Subcutaneous abdominal adipose tissue (tissue), 5 donors: ENCODE measurements around the gene ABCA4.
A peak's percentile ranks its signal among the peaks of the same experiment; 100 is the strongest.

Source experiments
- H3K27ac ChIP-seq: one replicate; pipeline ENCODE4 v1.7.0; 2013; ENCODE audit warnings: low read depth, mild to moderate bottlenecking, inconsistent platforms, low read length, moderate library complexity
- H3K27me3 ChIP-seq, 5 donors: one replicate each; pipeline ENCODE4 v1.7.0; 2013; ENCODE audit warnings: low read length in 5 of 5, inconsistent platforms in 1 of 5; ENCODE audit not compliant: control insufficient read depth in 5 of 5, insufficient read depth in 4 of 5
- H3K36me3 ChIP-seq, 5 donors: one replicate each; pipeline ENCODE4 v1.7.0; 2013; ENCODE audit warnings: low read length in 5 of 5; ENCODE audit not compliant: control insufficient read depth in 5 of 5, insufficient read depth in 5 of 5
- H3K4me1 ChIP-seq, 5 donors: one replicate each; pipeline ENCODE4 v1.7.0; 2013; ENCODE audit warnings: low read length in 5 of 5, mild to moderate bottlenecking in 3 of 5, moderate library complexity in 1 of 5; ENCODE audit not compliant: control insufficient read depth in 5 of 5, insufficient read depth in 5 of 5
- H3K4me3 ChIP-seq, 5 donors: one replicate each; pipeline ENCODE4 v1.7.0; 2013; ENCODE audit warnings: low read length in 5 of 5, low read depth in 1 of 5
- H3K9ac ChIP-seq, 5 donors: one replicate each; pipeline ENCODE4 v1.7.0; 2013; ENCODE audit warnings: low read length in 5 of 5, mild to moderate bottlenecking in 4 of 5, moderate library complexity in 3 of 5
- H3K9me3 ChIP-seq, 5 donors: one replicate each; pipeline ENCODE4 v1.7.0; 2013; ENCODE audit warnings: low read length in 5 of 5; ENCODE audit not compliant: control insufficient read depth in 5 of 5
- donor health status: healthy.
- donor health status: healthy.
- donor health status: healthy.
- donor health status: healthy.
- donor health status: healthy.

The ABCA4 gene

DNA sequence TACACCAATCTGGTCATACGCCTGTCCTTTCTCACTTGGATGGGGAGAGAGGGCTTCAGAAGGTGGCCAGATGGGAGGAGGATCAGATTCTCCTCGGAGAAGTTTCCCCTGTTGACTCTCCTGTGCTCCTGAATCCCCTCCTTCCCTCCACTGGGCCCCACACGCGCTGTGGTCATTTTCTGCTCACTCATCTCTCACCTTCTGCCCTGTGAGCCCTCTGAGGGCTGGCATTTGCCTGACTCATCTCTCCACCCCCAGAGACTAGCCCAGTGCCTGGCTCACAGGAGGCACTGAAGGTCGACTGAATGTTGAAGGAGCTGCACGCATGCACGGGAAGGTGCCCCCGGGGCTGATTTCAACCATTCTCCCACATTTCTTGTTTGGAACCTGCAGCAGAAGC is 14.2 kb downstream of the ABCA4 start:
- Histone ChIP-seq H3K4me1 (peaks cover 2 to 55% (median 31%) of the 10 kb centered on the region in 5 donors), H3K9ac (no peak overlapping the region), H3K27me3 (peaks cover 0 to 3% (median 0%) of the 10 kb centered on the region in 5 donors), H3K27ac (no peak overlapping the region), H3K36me3 (no peaks in the 10 kb centered on the region), H3K9me3 (no peaks in the 10 kb centered on the region), H3K4me3 (no peak overlapping the region)

DNA sequence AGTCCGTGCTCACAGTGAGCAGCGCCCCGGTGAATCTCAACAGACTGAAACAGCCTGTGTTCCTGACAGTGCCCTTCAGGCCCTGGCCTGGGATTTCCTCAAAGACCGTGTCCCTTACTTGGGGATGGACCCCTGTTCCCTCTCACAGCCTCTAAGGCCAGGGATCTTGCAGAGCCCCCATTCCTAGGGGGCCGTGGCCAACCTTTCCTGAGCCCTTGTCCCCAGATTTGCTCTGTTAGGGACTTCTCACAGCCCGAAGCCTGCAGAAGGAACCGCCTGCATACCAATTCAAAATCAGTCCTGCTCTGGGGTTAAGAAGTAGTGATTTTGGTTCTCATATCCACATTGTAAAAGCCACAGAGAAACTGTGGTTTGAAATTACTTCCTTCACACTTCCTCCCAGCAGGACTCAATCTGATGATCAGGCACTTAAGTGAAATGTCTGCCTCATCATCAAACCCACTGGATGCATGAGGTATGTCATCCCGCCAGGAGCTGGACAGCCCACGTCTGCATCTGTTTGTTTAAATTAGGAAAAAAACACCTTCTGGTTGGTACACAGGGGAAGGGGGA is 14.9 kb downstream of the ABCA4 start:
- Histone ChIP-seq H3K4me1 (peaks cover 2 to 55% (median 31%) of the 10 kb centered on the region in 5 donors), H3K9me3 (no peaks in the 10 kb centered on the region), H3K27ac (no peak overlapping the region), H3K36me3 (no peaks in the 10 kb centered on the region), H3K27me3 (peaks cover 0 to 3% (median 0%) of the 10 kb centered on the region in 5 donors), H3K9ac (no peak overlapping the region), H3K4me3 (no peak overlapping the region)

GRCh38 chr1:94105581-94105952 is 15.4 kb downstream of the ABCA4 start:
- Histone ChIP-seq H3K36me3 (no peaks in the 10 kb centered on the region), H3K27me3 (peaks cover 0 to 3% (median 0%) of the 10 kb centered on the region in 5 donors), H3K4me1 (peaks cover 2 to 55% (median 31%) of the 10 kb centered on the region in 5 donors), H3K4me3 (no peak overlapping the region), H3K9ac (no peak overlapping the region), H3K27ac (no peak overlapping the region), H3K9me3 (no peaks in the 10 kb centered on the region)

DNA sequence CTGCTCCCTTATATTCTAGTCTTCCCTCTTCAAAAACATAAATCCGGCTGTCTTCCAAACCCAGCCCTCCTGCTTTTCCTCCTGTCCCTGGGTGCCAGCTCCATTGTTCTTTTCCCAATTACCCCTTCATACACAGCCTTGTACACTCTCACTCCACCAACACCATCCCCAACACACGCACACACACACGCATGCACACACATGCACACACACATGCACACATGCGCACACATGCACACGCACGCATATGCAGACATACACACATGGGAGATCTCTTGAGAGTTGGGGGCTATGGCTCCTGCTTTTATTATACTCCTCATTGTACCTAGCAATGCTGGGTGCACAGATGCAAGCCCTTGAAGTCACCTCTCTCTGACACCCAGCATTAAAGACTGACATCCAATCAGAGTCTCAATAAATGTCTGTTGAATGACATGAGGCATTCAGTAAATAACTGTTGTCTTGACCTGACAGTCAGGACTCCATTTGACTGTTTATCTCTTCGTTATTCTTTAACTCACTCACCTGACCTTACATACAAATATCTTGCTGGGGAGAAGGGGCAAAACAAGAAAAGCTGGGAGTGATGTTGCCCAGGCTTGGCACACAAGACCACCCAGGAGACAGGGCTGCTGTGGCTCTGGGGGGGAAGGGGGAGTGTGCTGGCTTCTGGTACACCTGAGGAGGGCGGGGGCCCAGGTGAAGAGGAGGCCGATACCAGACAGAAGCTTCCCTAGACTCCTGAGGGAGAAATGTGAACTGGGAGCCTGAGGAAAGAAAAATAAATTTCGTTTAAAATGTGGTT is 16.0 kb downstream of the ABCA4 start:
- no peak overlapping the region for H3K27ac ChIP-seq
- H3K4me1 ChIP-seq = peaks cover 2 to 50% (median 31%) of the 10 kb centered on the region in 5 donors
- H3K4me3 ChIP-seq = no peak overlapping the region
- H3K9me3 ChIP-seq = no peaks in the 10 kb centered on the region
- no peak overlapping the region for H3K9ac ChIP-seq
- peaks cover 0 to 3% (median 0%) of the 10 kb centered on the region in 5 donors for H3K27me3 ChIP-seq
- no peaks in the 10 kb centered on the region for H3K36me3 ChIP-seq

DNA sequence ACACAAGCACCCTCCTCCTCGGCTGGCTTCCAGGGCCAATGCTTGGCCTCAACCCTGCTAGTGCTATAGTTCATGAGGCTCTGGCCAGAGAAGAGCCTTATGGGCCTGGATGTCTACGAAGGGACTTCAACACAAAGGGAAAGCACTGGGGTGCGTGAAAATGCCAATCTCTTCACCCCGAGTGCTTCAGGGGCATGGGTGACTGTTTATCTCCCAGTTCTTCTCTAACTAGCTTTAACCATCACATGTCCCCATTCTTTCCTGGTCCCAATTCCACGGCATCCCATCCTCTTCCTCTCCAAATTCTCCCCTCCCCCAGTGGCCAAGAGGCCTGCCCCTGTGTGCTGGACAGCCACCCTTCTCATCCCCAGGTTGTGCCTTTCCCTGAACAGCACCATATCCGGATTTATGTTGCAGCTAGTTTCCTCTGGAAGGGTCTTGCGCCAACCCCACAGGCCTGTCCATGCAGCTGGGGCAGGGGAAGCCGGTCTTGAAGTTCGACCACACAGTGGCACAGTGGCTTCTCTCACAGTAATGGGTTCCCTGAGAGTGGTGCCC is 16.7 kb downstream of the ABCA4 start:
- peak overlapping the region in 2 of 5 donors; percentile 3 to 8 for H3K4me3 ChIP-seq
- H3K9me3 ChIP-seq = no peaks in the 10 kb centered on the region
- H3K27me3 ChIP-seq = peaks cover 0 to 3% (median 0%) of the 10 kb centered on the region in 5 donors
- no peak overlapping the region for H3K27ac ChIP-seq
- H3K4me1 ChIP-seq = peaks cover 2 to 42% (median 24%) of the 10 kb centered on the region in 5 donors
- H3K36me3 ChIP-seq = no peaks in the 10 kb centered on the region
- H3K9ac ChIP-seq = no peak overlapping the region

GRCh38 chr1:94103608-94104007 is 17.3 kb downstream of the ABCA4 start:
- no peak overlapping the region for H3K9ac ChIP-seq
- H3K4me3 ChIP-seq = peak overlapping the region in 1 of 5 donors; percentile 3
- H3K27ac ChIP-seq = no peak overlapping the region
- H3K36me3 ChIP-seq = no peaks in the 10 kb centered on the region
- peaks cover 0 to 3% (median 0%) of the 10 kb centered on the region in 5 donors for H3K27me3 ChIP-seq
- H3K4me1 ChIP-seq = peaks cover 2 to 39% (median 24%) of the 10 kb centered on the region in 5 donors
- no peaks in the 10 kb centered on the region for H3K9me3 ChIP-seq

DNA sequence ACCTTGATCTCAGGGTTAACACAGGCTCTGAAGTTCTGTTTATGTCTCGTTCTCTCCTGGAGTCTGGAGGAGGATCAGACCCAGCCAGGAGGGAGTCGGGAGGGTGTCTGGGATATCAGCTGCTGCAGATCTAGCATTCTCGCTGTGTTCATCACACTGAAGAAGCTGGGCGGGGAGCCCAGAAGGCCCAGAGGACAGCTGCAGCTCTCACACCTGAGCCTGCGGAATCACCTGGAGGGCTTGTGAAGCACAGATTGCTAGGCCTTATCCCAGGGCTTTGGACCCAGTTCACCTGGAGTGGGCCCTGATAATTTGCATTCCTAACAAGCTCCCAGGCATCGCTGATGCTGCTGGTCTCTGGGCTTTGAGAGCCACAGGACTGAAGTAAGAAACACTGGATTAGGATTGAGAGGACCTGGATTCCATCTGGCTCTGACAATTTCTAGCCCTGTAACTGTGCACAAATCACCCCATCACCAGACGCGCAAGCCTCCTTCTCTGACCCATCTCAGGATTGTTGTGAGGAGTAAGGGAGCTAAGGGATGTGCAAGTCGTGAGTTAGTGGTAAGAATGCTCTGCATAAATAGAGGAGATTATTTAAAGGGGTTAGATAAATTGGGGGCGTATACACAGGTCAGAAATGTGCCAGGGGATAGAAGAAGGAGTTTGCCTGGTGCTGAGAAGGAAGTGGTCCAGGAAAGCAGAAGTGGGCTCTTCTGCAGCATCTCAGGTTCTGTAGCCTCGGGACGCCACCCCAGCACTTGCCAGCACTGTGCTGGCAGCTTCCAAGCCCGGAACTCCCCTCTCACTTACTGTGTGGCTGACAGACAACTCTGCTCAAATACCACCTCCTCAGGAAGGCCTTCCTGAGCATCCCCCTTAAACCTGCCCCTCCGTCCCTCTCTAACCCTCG is 19.1 kb downstream of the ABCA4 start:
- H3K9ac ChIP-seq = no peak overlapping the region
- no peak overlapping the region for H3K4me3 ChIP-seq
- H3K27me3 ChIP-seq = peaks cover 0 to 3% (median 0%) of the 10 kb centered on the region in 5 donors
- H3K36me3 ChIP-seq = no peaks in the 10 kb centered on the region
- peaks cover 4 to 41% (median 28%) of the 10 kb centered on the region in 5 donors for H3K4me1 ChIP-seq
- no peaks in the 10 kb centered on the region for H3K9me3 ChIP-seq
- H3K27ac ChIP-seq = no peak overlapping the region

- Histone ChIP-seq H3K4me3 (no peak overlapping the region), H3K27me3 (peaks cover 0 to 3% (median 0%) of the 10 kb centered on the region in 5 donors), H3K36me3 (no peaks in the 10 kb centered on the region), H3K9me3 (no peaks in the 10 kb centered on the region), H3K9ac (no peak overlapping the region), H3K4me1 (peaks cover 10 to 43% (median 36%) of the 10 kb centered on the region in 5 donors), H3K27ac (no peak overlapping the region)
These were observed 19.9 kb downstream of the ABCA4 start for GRCh38 chr1:94100785-94101612.

- no peak overlapping the region for H3K9ac ChIP-seq
- H3K27ac ChIP-seq = no peak overlapping the region
- H3K9me3 ChIP-seq = no peaks in the 10 kb centered on the region
- no peak overlapping the region for H3K4me3 ChIP-seq
- H3K27me3 ChIP-seq = peaks cover 0 to 3% (median 0%) of the 10 kb centered on the region in 5 donors
- H3K4me1 ChIP-seq = peaks cover 11 to 43% (median 39%) of the 10 kb centered on the region in 5 donors
- H3K36me3 ChIP-seq = no peaks in the 10 kb centered on the region
These were observed 20.7 kb downstream of the ABCA4 start for GRCh38 chr1:94100129-94100784.
